NOMO-1 treated with DMSO at 0.1 percent for 48 hours (cell line): Measurements from ENCODE around the gene TTC17.
"Not testable (repeated sequence)": the region's sequence is repeated elsewhere in the genome, so short reads cannot be mapped to it uniquely, and the experiment has no call there.

ENCODE experiments used
- DNase-seq: peaks from one replicate; lab custom pipeline; 2025; ENCODE audit not compliant: unreplicated experiment; lab: John Stamatoyannopoulos, UW

TTC17 gene

GRCh38 chr11:43447151-43447550, 88.4 kb downstream of the TTC17 start:
- no peak for DNase-seq

GRCh38 chr11:43458486-43458885, 99.8 kb downstream of the TTC17 start:
- DNase-seq, result no peak

- no peak for DNase-seq
These were observed 100.5 kb downstream of the TTC17 start for GRCh38 chr11:43459246-43459645.

GRCh38 chr11:43462359-43462758, 103.6 kb downstream of the TTC17 start:
- DNase-seq, result no peak

- DNase-seq, result no peak
These were observed 109.2 kb downstream of the TTC17 start for GRCh38 chr11:43467958-43468357.

GRCh38 chr11:43477491-43477890, 118.8 kb downstream of the TTC17 start:
- not testable (repeated sequence) for DNase-seq

GRCh38 chr11:43486141-43486540, 127.4 kb downstream of the TTC17 start:
- no peak for DNase-seq

- no peak for DNase-seq
These were observed 131.2 kb downstream of the TTC17 start for GRCh38 chr11:43489869-43490465.

- DNase-seq, result no peak
These were observed 134.0 kb downstream of the TTC17 start for GRCh38 chr11:43492701-43493100.

- DNase-seq, result no peak
These were observed 134.7 kb downstream of the TTC17 start for GRCh38 chr11:43493431-43493830.

- no peak for DNase-seq
These were observed 138.4 kb downstream of the TTC17 start for GRCh38 chr11:43497144-43497543.

- no peak for DNase-seq
These were observed 139.8 kb downstream of the TTC17 start for GRCh38 chr11:43498561-43498960.

GRCh38 chr11:43503417-43503816, 144.7 kb downstream of the TTC17 start:
- no peak for DNase-seq

GRCh38 chr11:43504316-43504950, 145.7 kb downstream of the TTC17 start:
- no peak for DNase-seq

GRCh38 chr11:43505171-43505570, 146.5 kb downstream of the TTC17 start:
- no peak for DNase-seq

- DNase-seq, result no peak
These were observed 148.5 kb downstream of the TTC17 start for GRCh38 chr11:43507171-43507570.

GRCh38 chr11:43508511-43508918, 149.8 kb downstream of the TTC17 start:
- peak; percentile 73 for DNase-seq

- DNase-seq, result no peak
These were observed 153.2 kb downstream of the TTC17 start for GRCh38 chr11:43511959-43512358.

GRCh38 chr11:43515090-43515489, 156.4 kb downstream of the TTC17 start:
- DNase-seq, result no peak

GRCh38 chr11:43516316-43516850, 157.7 kb downstream of the TTC17 start:
- no peak for DNase-seq

- no peak for DNase-seq
These were observed 158.8 kb downstream of the TTC17 start for GRCh38 chr11:43517518-43517917.

GRCh38 chr11:43518408-43519160, 159.9 kb downstream of the TTC17 start:
- DNase-seq, result no peak
